Cardiac fibroblast (primary cell): ENCODE measurements around the gene PPP6R2.

Experiments
- DNase-seq, 2 donors: peaks; one replicate each; pipeline versions ENCODE4 v3.0.0 to v3.0.0-alpha.2; 2010; ENCODE audit warnings: low read depth in 2 of 2
- H3K4me3 ChIP-seq, 2 donors: replicated peaks in 1 of 2; 1 replicate in 1 of 2; 2 replicates in 1 of 2; pipeline ENCODE4 v1.5.1; 2011; ENCODE audit warnings: low read depth in 2 of 2, low read length in 2 of 2, mild to moderate bottlenecking in 2 of 2, moderate library complexity in 1 of 2
- CTCF ChIP-seq: IDR thresholded peaks from one replicate; pipeline ENCODE4 v1.5.1; 2011; ENCODE audit warnings: low read depth, mild to moderate bottlenecking, low read length, inconsistent platforms

The PPP6R2 gene

GRCh38 chr22:50436015-50436830 is 93.1 kb downstream of the PPP6R2 start:
- no peak for DNase-seq
- TF ChIP-seq CTCF = no peak
- H3K4me3 ChIP-seq = no peak overlapping the region

- no peak for DNase-seq
- TF ChIP-seq CTCF = no peak
These were observed 93.8 kb downstream of the PPP6R2 start for GRCh38 chr22:50436841-50437341.

GRCh38 chr22:50437511-50438304 is 94.6 kb downstream of the PPP6R2 start:
- DNase-seq = no peak
- TF ChIP-seq CTCF = no peak
- no peak overlapping the region for H3K4me3 ChIP-seq

More at GRCh38 chr22:50436841-50437341, 93.8 kb downstream of the PPP6R2 start:
- no peak overlapping the region for H3K4me3 ChIP-seq

- H3K4me3 ChIP-seq = no peak overlapping the region
- no peak for DNase-seq
- no peak for TF ChIP-seq CTCF
These were observed 95.5 kb downstream of the PPP6R2 start for GRCh38 chr22:50438305-50439275.

GRCh38 chr22:50439314-50439870 is 96.3 kb downstream of the PPP6R2 start:
- no peak for TF ChIP-seq CTCF
- no peak for DNase-seq
- H3K4me3 ChIP-seq = no peak overlapping the region

GRCh38 chr22:50439871-50440331 is 96.8 kb downstream of the PPP6R2 start:
- no peak for TF ChIP-seq CTCF
- DNase-seq = no peak
- H3K4me3 ChIP-seq = no peak overlapping the region
